PC-3 (cell line): ENCODE measurements around the gene ELAPOR1. TPM values are rescaled to one million over a fixed set of nuclear protein-coding genes. Genes with fewer than 3 reads are reported as not detected.

Experiments
- ATAC-seq: fragments of 200-7000 bp; cut with Tn5 transposase; 2 replicates; pipeline ENCODE4 v1.9.1; 2020; ENCODE audit warnings: mild to moderate bottlenecking, moderate library complexity
- BruUV-seq: library from RNA; stranded (reverse); fragments of 400-500 nt; replicated peaks from 2 replicates; lab custom pipeline; 2021; lab: Mats Ljungman, UMichigan
- CTCF ChIA-PET: fragments of 300-600 bp; sonication (Branson Sonifier 250); formaldehyde crosslinking; loops from one replicate; lab custom pipeline; 2022; ENCODE audit warnings: antibody characterized with exemption; lab: Charles Lee
- POLR2A ChIA-PET: fragments of 300-600 bp; sonication (Branson Sonifier 250); formaldehyde crosslinking; loops from one replicate; lab custom pipeline; 2022; ENCODE audit warnings: antibody characterized with exemption; ENCODE audit not compliant: unreplicated experiment; lab: Charles Lee
- DNase-seq: peaks from one replicate; pipeline ENCODE4 v3.0.0-alpha.2; 2015
- H2AFZ ChIP-seq: fragments of 300-600 bp; sonication (generic); 2 replicates; pipeline ENCODE4 v1.6.0; 2016; ENCODE audit warnings: antibody characterized with exemption, low read length
- H3F3A ChIP-seq: fragments of 300-600 bp; sonication (generic); one replicate; pipeline ENCODE4 v1.6.0; 2017; ENCODE audit warnings: antibody characterized with exemption, low read length, control low read depth, mild to moderate bottlenecking; ENCODE audit not compliant: unreplicated experiment
- H3K27ac ChIP-seq: fragments of 300-600 bp; sonication (generic); 2 replicates; pipeline ENCODE4 v1.5.1; 2016; ENCODE audit warnings: mild to moderate bottlenecking, low read length
- H3K27me3 ChIP-seq: fragments of 300-600 bp; sonication (generic); 2 replicates; pipeline ENCODE4 v1.6.1; 2016; ENCODE audit warnings: low read length, mixed read lengths
- H3K36me3 ChIP-seq: fragments of 300-600 bp; sonication (generic); 2 replicates; pipeline ENCODE4 v1.6.1; 2016; ENCODE audit warnings: low read depth, mixed run types, low read length, mixed read lengths
- H3K4me1 ChIP-seq: fragments of 300-600 bp; sonication (generic); 2 replicates; pipeline ENCODE4 v1.5.1; 2016; ENCODE audit warnings: low read length; ENCODE audit not compliant: insufficient read depth
- H3K4me2 ChIP-seq: fragments of 300-600 bp; sonication (generic); 2 replicates; pipeline ENCODE4 v1.6.0; 2016; ENCODE audit warnings: low read length
- H3K4me3 ChIP-seq: fragments of 300-600 bp; sonication (generic); 2 replicates; pipeline ENCODE4 v1.5.1; 2016; ENCODE audit warnings: mild to moderate bottlenecking, low read length, mixed read lengths
- H3K79me2 ChIP-seq: fragments of 300-600 bp; sonication (generic); 2 replicates; pipeline ENCODE4 v1.6.1; 2017; ENCODE audit warnings: low read length, mixed read lengths
- H3K9ac ChIP-seq: fragments of 300-600 bp; sonication (generic); 2 replicates; pipeline ENCODE4 v1.6.0; 2016; ENCODE audit warnings: mild to moderate bottlenecking, low read length
- H3K9me2 ChIP-seq: fragments of 300-600 bp; sonication (generic); replicated peaks from 2 replicates; pipeline ENCODE4 v1.6.1; 2016; ENCODE audit warnings: mixed run types, low read length, mixed read lengths
- H3K9me3 ChIP-seq: fragments of 300-600 bp; sonication (generic); 2 replicates; pipeline ENCODE4 v1.6.1; 2016; ENCODE audit warnings: low read length, mixed read lengths
- H4K20me1 ChIP-seq: fragments of 300-600 bp; sonication (generic); 2 replicates; pipeline ENCODE4 v1.6.1; 2016; ENCODE audit warnings: low read length, mixed read lengths
- EZH2 ChIP-seq: fragments of 300-600 bp; sonication (generic); IDR thresholded peaks from one replicate; pipeline ENCODE4 v1.6.1; 2017; ENCODE audit warnings: antibody characterized with exemption, mild to moderate bottlenecking, low read length; ENCODE audit not compliant: unreplicated experiment
- EZH2phosphoT487 ChIP-seq: fragments of 300-600 bp; sonication (generic); IDR thresholded peaks from 2 replicates; pipeline ENCODE4 v1.6.1; 2018; ENCODE audit warnings: mild to moderate bottlenecking, antibody characterized with exemption, low read length, borderline replicate concordance
- intact Hi-C: fragments of 100-400 bp; cut with micrococcal nuclease; formaldehyde crosslinking; loops from 2 replicates; pipeline ENCODE4 v1.9.0; 2023
- total RNA-seq: library from RNA; depleted of rRNA; stranded (reverse); fragments of >200 nt; gene quantifications from 2 replicates; pipeline ENCODE4 v1.2.3, GENCODE V29; 2014
- TF ChIP-seq, protein P1 (sequence below): fragments of 300-600 bp; sonication (generic); conservative IDR thresholded peaks from 2 replicates; pipeline ENCODE4 v1.5.1; 2017; ENCODE audit warnings: antibody characterized with exemption, low read depth, mild to moderate bottlenecking, low read length

The ELAPOR1 gene
- total RNA-seq, 1 experiment from 2014 or later = 0.80 TPM

DNA sequence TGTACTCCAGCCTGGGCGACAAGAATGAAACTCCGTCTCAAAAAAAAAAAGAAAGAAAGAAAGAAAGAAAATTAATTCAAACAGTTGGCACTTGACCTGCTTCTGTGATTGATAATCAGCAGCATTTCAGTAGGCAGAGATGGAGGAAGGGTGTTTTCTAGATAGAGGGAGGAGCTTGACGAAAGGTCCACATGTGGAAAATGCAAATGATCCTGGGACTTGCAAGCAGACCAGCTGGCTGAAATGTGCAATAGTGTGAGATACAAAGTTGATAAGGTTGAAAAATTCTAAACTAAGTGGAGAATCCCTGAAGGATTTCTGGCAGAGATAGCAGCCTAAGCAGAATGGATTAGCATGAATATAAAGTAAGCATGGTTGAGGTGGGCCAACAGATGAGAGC lies 4.2 kb downstream of the ELAPOR1 start:
- DNase-seq = no peak
- Histone ChIP-seq H3K27me3 (peaks cover 25% of the 10 kb centered on the region), H4K20me1 (no peaks in the 10 kb centered on the region), H3K79me2 (no peaks in the 10 kb centered on the region), H3K4me1 (0 out of 2 replicates have a peak, but pooled peaks cover 4% of the 10 kb centered on the region), H3F3A (no peaks in the 10 kb centered on the region), H3K9ac (no peak overlapping the region), H2AFZ (no peak overlapping the region), H3K9me3 (no peaks in the 10 kb centered on the region), H3K4me3 (no peak overlapping the region), H3K9me2 (no peaks in the 10 kb centered on the region), H3K27ac (no peak overlapping the region), H3K4me2 (no peak overlapping the region), H3K36me3 (no peaks in the 10 kb centered on the region)
- no TSS peak for BruUV-seq
- TF ChIP-seq EZH2phosphoT487 (no peak), EZH2 (no peak)
- TF ChIP-seq, protein P1, sequence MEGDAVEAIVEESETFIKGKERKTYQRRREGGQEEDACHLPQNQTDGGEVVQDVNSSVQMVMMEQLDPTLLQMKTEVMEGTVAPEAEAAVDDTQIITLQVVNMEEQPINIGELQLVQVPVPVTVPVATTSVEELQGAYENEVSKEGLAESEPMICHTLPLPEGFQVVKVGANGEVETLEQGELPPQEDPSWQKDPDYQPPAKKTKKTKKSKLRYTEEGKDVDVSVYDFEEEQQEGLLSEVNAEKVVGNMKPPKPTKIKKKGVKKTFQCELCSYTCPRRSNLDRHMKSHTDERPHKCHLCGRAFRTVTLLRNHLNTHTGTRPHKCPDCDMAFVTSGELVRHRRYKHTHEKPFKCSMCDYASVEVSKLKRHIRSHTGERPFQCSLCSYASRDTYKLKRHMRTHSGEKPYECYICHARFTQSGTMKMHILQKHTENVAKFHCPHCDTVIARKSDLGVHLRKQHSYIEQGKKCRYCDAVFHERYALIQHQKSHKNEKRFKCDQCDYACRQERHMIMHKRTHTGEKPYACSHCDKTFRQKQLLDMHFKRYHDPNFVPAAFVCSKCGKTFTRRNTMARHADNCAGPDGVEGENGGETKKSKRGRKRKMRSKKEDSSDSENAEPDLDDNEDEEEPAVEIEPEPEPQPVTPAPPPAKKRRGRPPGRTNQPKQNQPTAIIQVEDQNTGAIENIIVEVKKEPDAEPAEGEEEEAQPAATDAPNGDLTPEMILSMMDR = no peak
- ATAC-seq = no peak
- CTCF ChIA-PET = no interaction called here
- intact Hi-C loops = no loop called here
- POLR2A ChIA-PET = no interaction called here

DNA sequence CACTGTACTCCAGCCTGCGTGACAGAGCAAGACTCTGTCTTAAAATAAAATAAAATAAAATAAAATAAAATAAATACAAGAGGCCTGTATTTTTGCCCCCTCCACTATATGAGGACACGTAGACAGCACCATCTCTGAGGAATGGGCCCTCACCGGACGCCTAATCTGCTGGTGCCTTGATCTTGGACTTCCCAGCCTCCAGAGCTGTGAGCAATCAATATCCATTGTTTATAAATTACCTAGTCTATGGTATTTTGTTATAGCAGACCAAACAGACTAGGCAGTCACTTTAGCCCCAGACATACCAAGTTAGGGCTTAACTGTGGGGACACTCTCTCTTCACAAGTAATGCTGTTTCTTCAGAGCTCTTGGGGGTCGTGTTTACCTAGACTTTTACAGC lies 6.4 kb downstream of the ELAPOR1 start:
- Histone ChIP-seq H3K27me3 (0 out of 2 replicates have a peak, but pooled peaks cover 5% of the 10 kb centered on the region), H3K9me3 (no peaks in the 10 kb centered on the region), H3K36me3 (no peaks in the 10 kb centered on the region), H3K9me2 (no peaks in the 10 kb centered on the region), H3K9ac (no peak overlapping the region), H3K4me2 (no peak overlapping the region), H2AFZ (no peak overlapping the region), H3K79me2 (no peaks in the 10 kb centered on the region), H3K27ac (no peak overlapping the region), H4K20me1 (no peaks in the 10 kb centered on the region), H3K4me1 (no peaks in the 10 kb centered on the region), H3K4me3 (no peak overlapping the region), H3F3A (no peaks in the 10 kb centered on the region)
- TF ChIP-seq EZH2phosphoT487 (no peak), EZH2 (no peak)
- TF ChIP-seq, protein P1 = no peak
- POLR2A ChIA-PET = no interaction called here
- BruUV-seq = no TSS peak
- intact Hi-C loops = no loop called here
- no peak for DNase-seq
- no peak for ATAC-seq
- CTCF ChIA-PET = interaction anchor here (0.6 kb wide), 1 partner anchor 153 kb away, joined by 3 read pairs; no protein-coding TSS in a partner anchor

DNA sequence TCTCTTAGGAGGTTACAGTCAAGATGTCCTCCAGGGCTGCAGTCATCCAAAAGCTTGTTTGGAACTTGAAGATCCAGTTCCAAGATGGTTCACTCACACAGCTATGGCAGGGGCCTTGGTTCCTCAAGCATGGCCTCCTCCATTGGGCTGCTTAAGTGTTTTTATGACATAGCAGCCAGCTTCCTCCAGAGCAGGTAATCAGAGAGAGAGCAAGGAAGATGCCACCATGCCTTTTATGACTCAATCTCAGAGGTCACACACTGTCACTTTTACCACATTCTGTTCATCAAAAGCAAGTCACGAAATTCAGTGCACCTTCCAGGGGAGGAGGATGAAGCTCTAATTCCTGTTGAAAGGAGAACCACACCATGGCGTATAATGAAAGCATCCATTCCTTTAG lies 17.1 kb downstream of the ELAPOR1 start:
- ATAC-seq = no peak
- CTCF ChIA-PET = no interaction called here
- no peaks in the 10 kb centered on the region for H3K79me2 ChIP-seq

More for the DNA sequence above, 17.1 kb downstream of the ELAPOR1 start:
- Histone ChIP-seq H3K27ac (no peak overlapping the region), H2AFZ (no peak overlapping the region), H3K9me3 (no peaks in the 10 kb centered on the region), H3K4me3 (no peak overlapping the region), H3K4me2 (no peak overlapping the region), H3K9me2 (no peaks in the 10 kb centered on the region), H3F3A (no peaks in the 10 kb centered on the region), H4K20me1 (no peaks in the 10 kb centered on the region), H3K9ac (no peak overlapping the region), H3K36me3 (no peaks in the 10 kb centered on the region), H3K4me1 (no peaks in the 10 kb centered on the region), H3K27me3 (no peaks in the 10 kb centered on the region)
- intact Hi-C loops = no loop called here
- BruUV-seq = no TSS peak
- no peak for TF ChIP-seq EZH2phosphoT487
- TF ChIP-seq, protein P1 = no peak
- TF ChIP-seq EZH2 = no peak
- POLR2A ChIA-PET = no interaction called here
- no peak for DNase-seq
